Measurements from ENCODE around the gene CAMK2B.

Gene CAMK2B

GRCh38 chr7:44286618-44287487 is 38.5 kb downstream of the CAMK2B start:
- DNase-seq (ENCODE audit: low read depth in 3 of 3): no peak

- no peak for DNase-seq (ENCODE audit: low read depth in 3 of 3)
Measured at GRCh38 chr7:44286182-44286617, 39.2 kb downstream of the CAMK2B start.

GRCh38 chr7:44285561-44285960 is 39.8 kb downstream of the CAMK2B start:
- no peak for DNase-seq (ENCODE audit: low read depth in 3 of 3)

GRCh38 chr7:44284881-44285541 is 40.4 kb downstream of the CAMK2B start:
- DNase-seq (ENCODE audit: low read depth in 3 of 3): no peak

GRCh38 chr7:44284216-44284615 is 41.2 kb downstream of the CAMK2B start:
- no peak for DNase-seq (ENCODE audit: low read depth in 3 of 3)

DNA sequence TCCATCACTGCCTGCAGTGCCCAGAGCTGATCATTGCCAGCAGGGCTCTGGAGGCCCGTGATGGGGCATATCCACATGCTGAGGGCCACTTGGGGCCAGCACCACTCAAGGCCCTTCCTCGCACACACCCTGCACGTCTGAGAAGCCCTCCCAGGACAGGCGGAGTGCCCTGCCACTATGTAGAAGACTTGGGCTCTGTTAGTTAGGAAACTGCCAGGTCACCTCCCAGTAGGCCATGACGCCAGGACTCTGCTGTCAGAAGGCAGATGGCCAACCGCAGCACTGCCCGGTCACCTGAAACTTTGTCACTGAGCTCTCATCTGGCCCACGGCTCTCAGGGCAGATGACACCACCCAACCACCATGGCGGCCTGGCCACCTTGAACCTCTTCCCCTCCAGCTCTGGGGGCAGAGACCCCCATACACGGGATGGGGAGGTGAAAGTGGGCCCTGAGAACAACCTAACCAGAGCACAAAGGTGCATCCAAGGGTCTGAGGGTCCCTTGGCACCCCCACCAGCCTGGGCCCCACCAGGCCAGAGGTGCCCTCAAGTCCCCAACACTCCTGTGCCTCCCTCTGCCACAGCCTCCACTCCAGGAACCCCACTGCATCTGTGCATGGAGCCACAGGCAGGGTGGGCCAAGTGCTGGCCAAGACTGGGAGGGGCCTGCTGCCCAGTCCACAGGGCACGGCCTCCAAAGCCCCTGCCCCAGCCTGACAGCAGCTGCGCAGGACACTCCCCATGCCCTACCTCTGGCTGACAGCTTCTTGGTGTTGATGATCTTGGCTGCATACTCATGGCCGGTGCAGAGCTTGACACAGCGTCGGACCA is 41.8 kb downstream of the CAMK2B start:
- no peak for DNase-seq (ENCODE audit: low read depth in 3 of 3)

DNA sequence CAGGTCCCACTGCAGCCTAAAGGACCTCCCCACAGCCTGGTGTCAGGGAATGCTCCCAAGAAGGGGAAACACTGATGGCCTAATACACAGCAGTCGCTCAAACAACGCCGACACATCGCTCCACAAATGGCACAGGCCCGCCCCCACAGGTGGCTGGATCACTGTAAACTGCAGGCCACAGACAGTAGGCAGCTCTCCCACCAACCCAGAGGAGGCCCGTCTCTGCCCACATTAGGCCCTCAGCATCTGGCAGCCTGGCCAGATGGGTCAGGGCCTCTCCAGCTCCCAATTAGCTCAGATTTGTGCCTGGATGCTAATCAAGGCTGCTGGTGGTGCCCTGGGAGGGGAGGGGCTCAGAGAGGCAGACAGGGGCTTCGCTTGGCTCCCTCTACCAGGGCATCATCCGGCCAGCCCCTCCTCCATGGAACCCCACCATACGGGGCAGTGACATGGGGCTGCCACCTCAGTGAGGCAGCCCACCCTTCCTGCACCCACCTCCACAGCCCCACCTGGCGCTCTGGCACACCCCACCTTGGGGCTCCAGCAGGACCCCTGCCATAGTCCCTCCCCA is 42.7 kb downstream of the CAMK2B start:
- DNase-seq (ENCODE audit: low read depth in 3 of 3): no peak

DNA sequence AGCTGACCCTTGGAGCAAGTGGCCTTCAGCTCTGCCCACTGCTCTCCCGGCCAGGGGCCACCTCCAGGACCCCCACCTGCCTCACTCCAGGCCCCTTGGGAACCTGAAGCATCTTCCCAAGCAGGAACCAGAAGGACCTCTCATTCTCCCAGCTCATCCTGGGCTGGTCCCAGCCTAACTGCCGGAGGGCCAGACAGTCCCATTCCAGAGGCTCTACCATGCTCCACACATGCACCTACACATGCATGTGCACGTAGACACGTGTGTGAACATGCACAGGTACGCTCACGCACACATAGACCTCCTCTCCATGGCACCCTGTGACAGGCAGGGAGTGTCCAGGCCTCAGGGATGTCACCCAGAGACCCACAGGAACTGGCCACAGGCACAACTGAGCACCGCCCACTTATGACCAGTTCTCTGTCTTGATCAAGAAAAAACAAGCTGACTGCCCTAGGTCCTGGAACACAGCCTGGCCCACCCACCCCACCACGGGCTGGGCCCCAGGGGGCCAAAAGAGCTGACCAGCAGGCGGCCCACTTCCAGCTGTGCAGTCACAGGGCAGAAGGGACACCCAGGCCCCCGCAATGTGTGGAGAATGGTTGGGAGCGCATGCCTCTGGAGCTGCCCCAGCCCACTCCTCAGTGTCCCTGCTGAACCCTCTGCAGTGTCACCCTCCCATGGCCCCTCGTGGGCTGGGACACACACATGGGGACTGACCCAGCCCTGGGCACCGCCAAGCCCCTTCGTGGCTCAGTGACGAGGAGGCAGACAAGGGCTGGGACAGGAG is 43.4 kb downstream of the CAMK2B start:
- DNase-seq (ENCODE audit: low read depth in 3 of 3): no peak

- no peak for DNase-seq (ENCODE audit: low read depth in 3 of 3)
Measured at GRCh38 chr7:44280993-44281721, 44.2 kb downstream of the CAMK2B start.

GRCh38 chr7:44280636-44280992 is 44.8 kb downstream of the CAMK2B start:
- DNase-seq (ENCODE audit: low read depth in 3 of 3): no peak

- DNase-seq (ENCODE audit: low read depth in 3 of 3): no peak
Measured at GRCh38 chr7:44279731-44280505, 45.5 kb downstream of the CAMK2B start.

- DNase-seq (ENCODE audit: low read depth in 3 of 3): no peak
Measured at GRCh38 chr7:44279286-44279685, 46.1 kb downstream of the CAMK2B start.

DNA sequence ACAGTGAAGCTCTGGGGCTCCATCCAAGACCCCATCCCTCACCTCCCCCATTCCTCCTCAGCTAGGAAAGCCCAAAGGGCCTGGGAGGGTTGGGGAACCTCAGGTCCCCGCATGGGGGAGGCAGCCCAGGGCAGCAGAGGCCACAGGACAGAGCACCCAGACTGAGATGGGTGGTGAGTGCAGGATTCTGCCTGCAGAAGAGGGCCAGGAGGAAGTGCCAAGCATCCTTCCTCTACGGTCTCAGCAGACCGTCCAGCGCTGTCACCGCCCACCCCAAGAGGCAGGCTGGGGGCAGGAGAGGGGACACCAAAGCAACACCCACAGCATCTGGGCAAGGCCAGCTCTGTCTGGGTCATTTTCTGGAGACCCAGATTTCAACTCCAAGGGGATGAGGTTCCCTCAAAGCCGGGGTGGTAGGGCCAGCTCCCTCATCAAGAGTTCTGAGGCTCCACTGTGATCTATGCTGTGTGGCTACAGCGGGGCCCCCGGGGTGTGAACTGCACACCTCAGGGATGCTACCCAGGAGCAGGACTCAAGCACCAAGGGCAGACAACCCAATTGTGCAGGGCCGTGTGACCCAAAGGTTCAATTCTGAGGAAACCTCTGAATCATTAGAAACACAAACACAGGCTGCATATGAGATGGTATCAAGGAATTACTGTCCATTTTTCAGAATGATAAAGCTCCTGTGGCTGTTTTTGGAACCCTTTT is 46.8 kb downstream of the CAMK2B start:
- DNase-seq (ENCODE audit: low read depth in 3 of 3): no peak

- no peak for DNase-seq (ENCODE audit: low read depth in 3 of 3)
Measured at GRCh38 chr7:44277851-44278250, 47.5 kb downstream of the CAMK2B start.

- no peak for DNase-seq (ENCODE audit: low read depth in 3 of 3)
Measured at GRCh38 chr7:44277391-44277790, 48.0 kb downstream of the CAMK2B start.

DNA sequence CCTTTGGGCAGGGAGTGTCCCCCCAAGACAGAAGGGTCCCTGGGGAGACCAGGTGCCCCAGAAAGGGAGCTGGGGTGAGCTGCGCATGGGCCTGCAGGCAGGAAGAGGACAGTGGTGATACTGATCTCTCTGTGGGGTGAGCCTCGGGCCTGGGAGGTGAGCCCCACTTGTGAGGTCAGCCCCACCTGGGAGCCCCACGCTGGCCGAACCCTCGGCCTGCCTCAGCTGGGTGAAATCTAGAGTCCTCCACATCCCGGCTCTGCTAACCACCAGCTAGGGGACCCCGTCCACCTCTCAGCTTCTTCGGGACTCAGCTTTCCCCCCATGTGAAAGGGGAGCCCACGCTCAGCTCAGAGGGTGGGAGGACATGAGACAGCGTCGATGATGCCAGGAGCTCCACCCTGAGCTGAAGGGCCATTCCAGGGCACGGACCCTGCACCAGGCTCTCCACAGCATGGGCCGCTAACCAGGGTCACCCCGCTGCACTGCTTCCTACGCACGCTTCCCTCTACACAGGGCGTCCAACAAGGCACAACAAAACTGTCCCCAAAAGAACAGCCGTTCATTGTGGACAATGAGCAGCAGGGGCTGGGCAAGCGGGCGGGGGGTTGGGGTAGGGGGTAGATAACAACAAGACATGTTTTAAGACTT is 48.7 kb downstream of the CAMK2B start:
- DNase-seq (ENCODE audit: low read depth in 3 of 3): no peak

- no peak for DNase-seq (ENCODE audit: low read depth in 3 of 3)
Measured at GRCh38 chr7:44275957-44276570, 49.3 kb downstream of the CAMK2B start.

DNA sequence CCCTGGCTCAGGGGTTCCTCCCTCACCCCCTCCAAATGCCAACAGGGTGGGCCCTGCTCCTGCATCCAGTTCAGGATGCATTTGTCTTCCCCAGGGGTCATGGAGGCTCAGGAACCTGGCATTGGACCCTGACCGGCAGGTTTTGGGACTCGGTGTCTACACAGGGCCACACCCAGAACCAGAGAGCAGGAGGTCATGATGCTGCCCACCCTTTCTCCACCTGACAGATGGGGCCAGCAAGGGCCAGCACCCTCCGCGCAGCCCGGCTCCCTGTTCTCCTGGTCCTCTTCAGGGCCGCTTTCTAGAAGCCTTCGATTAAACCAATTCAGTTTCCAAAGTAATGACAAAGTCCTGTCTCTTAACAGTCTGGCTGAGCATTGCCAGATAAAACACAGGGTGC is 50.2 kb downstream of the CAMK2B start:
- no peak for DNase-seq (ENCODE audit: low read depth in 3 of 3)
